ENCODE results near the gene GABRR3. TPM values are rescaled to one million over a fixed set of nuclear protein-coding genes. Genes with fewer than 3 reads are reported as not detected.

GABRR3 gene
- total RNA-seq, 2 experiments from 2014 or later = not detected

GRCh38 chr3:98038286-98038685, 3.2 kb upstream of the GABRR3 start:
- Mint-ChIP-seq H3K36me3 (peaks cover 3% of the 10 kb centered on the region), H3K27ac (peak overlapping the region; percentile 34), H3K27me3 (peaks cover 11% of the 10 kb centered on the region), H3K4me1 (ENCODE audit: low read depth) (peaks cover 13% of the 10 kb centered on the region), H3K4me3 (no peak overlapping the region), H3K9me3 (peaks cover 6% of the 10 kb centered on the region)
- intact Hi-C loops (cut with micrococcal nuclease) = loop anchor here (1.0 to 5.0 kb wide), 4 partner anchors 9 to 864 kb away; partner anchors contain the start of gene DCBLD2
- POLR2A ChIA-PET = interaction anchor here (1.1 kb wide), 1 partner anchor 274 kb away, joined by 3 read pairs; the partner anchor contains the start of gene ARL6
- CTCF ChIA-PET = interaction anchor here (0.7 to 5.9 kb wide), 20 partner anchors 14 to 1083 kb away, joined by 3 to 98 read pairs (median 4); partner anchors contain the start of gene ARL6
- DNase-seq = no peak

GRCh38 chr3:98034486-98034885, 629 bp downstream of the GABRR3 start:
- intact Hi-C loops (cut with micrococcal nuclease) = no loop called here

GRCh38 chr3:98034036-98034435, 1.1 kb downstream of the GABRR3 start:
- Mint-ChIP-seq H3K9me3 (no peaks in the 10 kb centered on the region), H3K4me1 (ENCODE audit: low read depth) (peaks cover 17% of the 10 kb centered on the region), H3K27me3 (peaks cover 2% of the 10 kb centered on the region), H3K27ac (no peak overlapping the region), H3K4me3 (no peak overlapping the region), H3K36me3 (no peaks in the 10 kb centered on the region)
- ChIA-PET POLR2A (no interaction called here), CTCF (no interaction called here)
- DNase-seq = no peak
- intact Hi-C loops (cut with micrococcal nuclease) = no loop called here

More at GRCh38 chr3:98034486-98034885, 629 bp downstream of the GABRR3 start:
- Mint-ChIP-seq H3K4me3 (no peak overlapping the region), H3K27me3 (peaks cover 2% of the 10 kb centered on the region), H3K4me1 (ENCODE audit: low read depth) (peaks cover 15% of the 10 kb centered on the region), H3K9me3 (no peaks in the 10 kb centered on the region), H3K36me3 (no peaks in the 10 kb centered on the region), H3K27ac (no peak overlapping the region)
- ChIA-PET POLR2A (no interaction called here), CTCF (no interaction called here)
- DNase-seq = no peak

GRCh38 chr3:98032904-98033303, 2.2 kb downstream of the GABRR3 start:
- Mint-ChIP-seq H3K4me3 (no peak overlapping the region), H3K27ac (no peak overlapping the region), H3K36me3 (no peaks in the 10 kb centered on the region), H3K27me3 (peaks cover 2% of the 10 kb centered on the region), H3K4me1 (ENCODE audit: low read depth) (peaks cover 18% of the 10 kb centered on the region), H3K9me3 (no peaks in the 10 kb centered on the region)
- CTCF ChIA-PET = interaction anchor here (1.1 kb wide), 1 partner anchor 8 kb away, joined by 3 read pairs; no protein-coding TSS in a partner anchor
- intact Hi-C loops (cut with micrococcal nuclease) = no loop called here
- DNase-seq = no peak
- POLR2A ChIA-PET = no interaction called here

GRCh38 chr3:98032265-98032664, 2.9 kb downstream of the GABRR3 start:
- POLR2A ChIA-PET = no interaction called here
- Mint-ChIP-seq H3K36me3 (no peaks in the 10 kb centered on the region), H3K27me3 (peaks cover 2% of the 10 kb centered on the region), H3K27ac (no peak overlapping the region), H3K4me1 (ENCODE audit: low read depth) (peaks cover 14% of the 10 kb centered on the region), H3K4me3 (no peak overlapping the region), H3K9me3 (no peaks in the 10 kb centered on the region)
- no peak for DNase-seq
- intact Hi-C loops (cut with micrococcal nuclease) = no loop called here
- CTCF ChIA-PET = no interaction called here

- CTCF ChIA-PET = no interaction called here
- no peak overlapping the region for H3K4me3 Mint-ChIP-seq
Observed at GRCh38 chr3:98029083-98029482, 6.0 kb downstream of the GABRR3 start.

GRCh38 chr3:98027085-98027446, 8.0 kb downstream of the GABRR3 start:
- Mint-ChIP-seq H3K9me3 (no peaks in the 10 kb centered on the region), H3K27ac (no peak overlapping the region), H3K4me1 (ENCODE audit: low read depth) (peaks cover 19% of the 10 kb centered on the region), H3K4me3 (no peak overlapping the region), H3K36me3 (no peaks in the 10 kb centered on the region), H3K27me3 (no peaks in the 10 kb centered on the region)
- DNase-seq = no peak
- intact Hi-C loops (cut with micrococcal nuclease) = no loop called here
- POLR2A ChIA-PET = interaction anchor here (0.8 kb wide), 1 partner anchor 206 kb away, joined by 3 read pairs; the partner anchor contains the start of gene CRYBG3
- CTCF ChIA-PET = interaction anchor here (0.9 to 6.3 kb wide), 8 partner anchors 12 to 235 kb away, joined by 3 to 43 read pairs (median 4); partner anchors contain the start of gene CRYBG3

More at GRCh38 chr3:98029083-98029482, 6.0 kb downstream of the GABRR3 start:
- Mint-ChIP-seq H3K27me3 (no peaks in the 10 kb centered on the region), H3K27ac (peak overlapping the region; percentile 65), H3K4me1 (ENCODE audit: low read depth) (peaks cover 14% of the 10 kb centered on the region), H3K9me3 (no peaks in the 10 kb centered on the region), H3K36me3 (no peaks in the 10 kb centered on the region)
- intact Hi-C loops (cut with micrococcal nuclease) = loop anchor here (1.0 kb wide), 1 partner anchor 9 kb away; no protein-coding TSS in a partner anchor
- POLR2A ChIA-PET = no interaction called here
- DNase-seq = no peak

- POLR2A ChIA-PET = interaction anchor here (0.8 kb wide), 1 partner anchor 205 kb away, joined by 3 read pairs; the partner anchor contains the start of gene CRYBG3
- Mint-ChIP-seq H3K27ac (no peak overlapping the region), H3K4me1 (ENCODE audit: low read depth) (peaks cover 19% of the 10 kb centered on the region), H3K36me3 (no peaks in the 10 kb centered on the region), H3K9me3 (no peaks in the 10 kb centered on the region), H3K27me3 (no peaks in the 10 kb centered on the region), H3K4me3 (no peak overlapping the region)
- CTCF ChIA-PET = interaction anchor here (0.8 to 6.6 kb wide), 11 partner anchors 12 to 235 kb away, joined by 3 to 90 read pairs (median 4); partner anchors contain the start of gene CRYBG3
- DNase-seq = no peak
- intact Hi-C loops (cut with micrococcal nuclease) = no loop called here
Observed at GRCh38 chr3:98026425-98027084, 8.6 kb downstream of the GABRR3 start.

GRCh38 chr3:98025392-98025945, 9.6 kb downstream of the GABRR3 start:
- Mint-ChIP-seq H3K27ac (no peak overlapping the region), H3K4me1 (ENCODE audit: low read depth) (peaks cover 19% of the 10 kb centered on the region), H3K36me3 (no peaks in the 10 kb centered on the region), H3K27me3 (no peaks in the 10 kb centered on the region), H3K9me3 (no peaks in the 10 kb centered on the region), H3K4me3 (no peak overlapping the region)
- ChIA-PET POLR2A (no interaction called here), CTCF (interaction anchor here (0.9 to 6.6 kb wide), 8 partner anchors 8 to 234 kb away, joined by 3 to 90 read pairs (median 17); partner anchors contain the start of gene RIOX2)
- no peak for DNase-seq
- intact Hi-C loops (cut with micrococcal nuclease) = no loop called here

GRCh38 chr3:98022978-98023820, 11.9 kb downstream of the GABRR3 start:
- no peaks in the 10 kb centered on the region for H3K27me3 Mint-ChIP-seq
- no peak overlapping the region for H3K4me3 Mint-ChIP-seq
- POLR2A ChIA-PET = interaction anchor here (1.5 kb wide), 1 partner anchor 10 kb away, joined by 3 read pairs; no protein-coding TSS in a partner anchor
- peaks cover 5% of the 10 kb centered on the region for H3K4me1 Mint-ChIP-seq (ENCODE audit: low read depth)
- intact Hi-C loops (cut with micrococcal nuclease) = loop anchor here (1.0 to 5.0 kb wide), 5 partner anchors 52 to 1161 kb away; no protein-coding TSS in a partner anchor
- CTCF ChIA-PET = interaction anchor here (0.5 to 6.6 kb wide), 35 partner anchors 8 to 879 kb away, joined by 3 to 90 read pairs (median 4); partner anchors contain the start of genes ARL6, CRYBG3, DCBLD2 and RIOX2
- no peak overlapping the region for H3K27ac Mint-ChIP-seq
- no peaks in the 10 kb centered on the region for H3K9me3 Mint-ChIP-seq
- no peaks in the 10 kb centered on the region for H3K36me3 Mint-ChIP-seq
- peak; percentile 93 for DNase-seq

GRCh38 chr3:98021830-98022560, 13.1 kb downstream of the GABRR3 start:
- ChIA-PET POLR2A (interaction anchor here (0.8 kb wide), 1 partner anchor 71 kb away, joined by 3 read pairs; no protein-coding TSS in a partner anchor), CTCF (interaction anchor here (0.9 to 6.6 kb wide), 29 partner anchors 7 to 302 kb away, joined by 3 to 90 read pairs (median 5); partner anchors contain the start of genes ARL6, CRYBG3 and RIOX2)
- no peak overlapping the region for H3K27ac Mint-ChIP-seq
- no peak overlapping the region for H3K4me3 Mint-ChIP-seq
- no peaks in the 10 kb centered on the region for H3K36me3 Mint-ChIP-seq
- no peaks in the 10 kb centered on the region for H3K9me3 Mint-ChIP-seq
- no peaks in the 10 kb centered on the region for H3K27me3 Mint-ChIP-seq
- peaks cover 5% of the 10 kb centered on the region for H3K4me1 Mint-ChIP-seq (ENCODE audit: low read depth)
- intact Hi-C loops (cut with micrococcal nuclease) = loop anchor here (5.0 kb wide), 2 partner anchors 80 to 1160 kb away; no protein-coding TSS in a partner anchor
- no peak for DNase-seq

Data from activated CD4-positive, alpha-beta memory T cell treated with anti-CD3 and anti-CD28 coated beads for 36 hours (primary cell).